Heart right ventricle (tissue), 16 donors: ENCODE measurements around the gene CORO2B. TPM values are rescaled to one million over a fixed set of nuclear protein-coding genes. Genes with fewer than 3 reads are reported as not detected.

Experiments used
- ATAC-seq, 8 donors: fragments of 200-7000 bp; cut with Tn5 transposase; one replicate each; pipeline ENCODE4 v1.9.1; 2020; ENCODE audit warnings: mild to moderate bottlenecking in 8 of 8, moderate library complexity in 8 of 8, moderate number of reproducible peaks in 1 of 8
- DNase-seq, 2 donors: peaks; one replicate each; pipeline ENCODE4 v3.0.0-alpha.2; 2020
- H3K27ac ChIP-seq, 10 donors: fragments of 200-600 bp; sonication (generic) in 2 of 10; one replicate each; pipeline versions ENCODE4 v1.5.0 to v1.8.0; 2020 to 2022; ENCODE audit warnings: mild to moderate bottlenecking in 3 of 10
- H3K27me3 ChIP-seq, 7 donors: fragments of 200-600 bp; one replicate each; pipeline ENCODE4 v1.8.0; 2021 to 2022; ENCODE audit warnings: mild to moderate bottlenecking in 2 of 7
- H3K36me3 ChIP-seq, 9 donors: fragments of 200-600 bp; sonication (generic) in 1 of 9; one replicate each; pipeline versions ENCODE4 v1.5.0 to v1.8.0; 2020 to 2022; ENCODE audit warnings: mild to moderate bottlenecking in 2 of 9
- H3K4me1 ChIP-seq, 9 donors: fragments of 200-600 bp; sonication (generic) in 1 of 9; one replicate each; pipeline versions ENCODE4 v1.5.0 to v1.8.0; 2020 to 2022; ENCODE audit warnings: mild to moderate bottlenecking in 4 of 9
- H3K4me3 ChIP-seq, 10 donors: fragments of 200-600 bp; sonication (generic) in 2 of 10; one replicate each; pipeline versions ENCODE4 v1.5.0 to v1.8.0; 2020 to 2022; ENCODE audit warnings: mild to moderate bottlenecking in 7 of 10, moderate library complexity in 2 of 10
- H3K9me3 ChIP-seq, 11 donors: fragments of 200-600 bp in 10 of 11; sonication (generic) in 2 of 11; one replicate each; pipeline versions ENCODE4 v1.5.0 to v1.8.0; 2013 to 2022; ENCODE audit warnings: mild to moderate bottlenecking in 2 of 11, control low read depth in 1 of 11, moderate library complexity in 1 of 11
- CTCF ChIP-seq, 9 donors: fragments of 200-600 bp; sonication (generic) in 2 of 9; IDR thresholded peaks; one replicate each; pipeline versions ENCODE4 v1.5.0 to v1.8.0; 2021 to 2022; ENCODE audit warnings: antibody characterized with exemption in 9 of 9, mild to moderate bottlenecking in 5 of 9, moderate library complexity in 1 of 9
- whole genome bisulfite sequencing, 2 donors: extraction: QIAGEN DNeasy Blood & Tissue Kit; methylation state at CpG; one replicate each; pipeline ENCODE4 v1.1.7; 2013; ENCODE audit warnings: inconsistent platforms in 1 of 2; 5-methylcytosine and 5-hydroxymethylcytosine counted together
- intact Hi-C, 10 donors: fragments of 100-400 bp; cut with DNase I; formaldehyde crosslinking; loops; one replicate each; pipeline versions ENCODE4 v1.11.1 to v1.14.2; 2022
- polyA plus RNA-seq, 2 donors: library from polyadenylated mRNA; stranded (reverse); fragments of 200-250 nt; gene quantifications; one replicate each; pipeline ENCODE4 v1.2.3, GENCODE V29; 2013
- total RNA-seq, 10 donors: library from RNA; stranded (reverse); fragmentation: NEBNext Ultra II Directional in 3 of 10; extraction: Animal tissue kit (Norgen Biotek cat#: 25700) in 3 of 10; gene quantifications; one replicate each; pipeline versions ENCODE4 v1.2.1 to v1.2.4, GENCODE V29; 2021 to 2023
- donor health status: Arrhythmogenic right ventricular cardiomyopathy.
- donor health status: ischemic (EF 13 %, LVEDD 7.1; RV severe dilation, severe dysfunction).
- donor health status: healthy with polysubstance abuse.
- donor health status: DM: no; HTN: yes; CAD: no.
- donor health status: DM: no; HTN: no; CAD: no.
- donor health status: ischemic (EF 25% LVEDD 6.9; RV normal size, moderate dysfunction).
- donor health status: ischemic (EF 25% LVEDD 5.7; RV mildly dilated, moderate dysfunction).
- donor health status: healthy.
- donor health status: DM: yes; HTN: yes; CAD: no.
- donor health status: Ischemic cardiomyopathy.
- donor health status: ischemic (EF 35%, LVEDD 5.7; RV mildly dilated, moderate dysfunction).
- donor health status: nonischemic (EF 11% LVEDD 7.7; RV severe dilation, severe dysfunction).
- donor health status: DM: yes; HTN: yes; CAD: no.
- donor health status: PGD.
- donor health status: ischemic (EF 29% LVEDD 5.4; RV normal size, mild dysfunction).
- donor health status: nonischemic (EF 23%, LVEDD 6.1; RV moderate dilation, normal function).

Gene CORO2B
- total and polyA plus RNA-seq, 12 donors = 2.6 to 8.1 (median 4.5) TPM

- no peaks in the 10 kb centered on the region for H3K36me3 ChIP-seq
- H3K27ac ChIP-seq = no peak overlapping the region
- DNase-seq = no peak
- intact Hi-C loops = no loop called here
- TF ChIP-seq CTCF (IDR thresholded peaks at IDR 0.05) = no peak
- H3K9me3 ChIP-seq = no peaks in the 10 kb centered on the region
- peaks cover 0 to 8% (median 0%) of the 10 kb centered on the region in 9 donors for H3K4me1 ChIP-seq
- H3K4me3 ChIP-seq = no peak overlapping the region
- WGBS, 2 donors = 76 to 77% methylated on average over 1 of the region's 1 CpG
- no peaks in the 10 kb centered on the region for H3K27me3 ChIP-seq
- ATAC-seq = no peak
Measured at GRCh38 chr15:68764090-68764489, 185.3 kb downstream of the CORO2B start.

- DNase-seq (no peak), ATAC-seq (no peak)
- Histone ChIP-seq H3K9me3 (no peaks in the 10 kb centered on the region), H3K27ac (no peak overlapping the region), H3K27me3 (no peaks in the 10 kb centered on the region), H3K36me3 (no peaks in the 10 kb centered on the region), H3K4me1 (peaks cover 0 to 8% (median 0%) of the 10 kb centered on the region in 9 donors), H3K4me3 (no peak overlapping the region)
- TF ChIP-seq CTCF (IDR thresholded peaks at IDR 0.05) = no peak
- 58 to 62% methylated on average over 11 of the region's 11 CpGs for WGBS, 2 donors
- intact Hi-C loops = no loop called here
Measured at GRCh38 chr15:68765602-68766368, 187.0 kb downstream of the CORO2B start.

- 71 to 75% methylated on average over 4 of the region's 4 CpGs for WGBS, 2 donors
- Histone ChIP-seq H3K9me3 (no peaks in the 10 kb centered on the region), H3K27ac (no peak overlapping the region), H3K4me1 (peaks cover 0 to 8% (median 0%) of the 10 kb centered on the region in 9 donors), H3K36me3 (no peaks in the 10 kb centered on the region), H3K27me3 (no peaks in the 10 kb centered on the region), H3K4me3 (no peak overlapping the region)
- ATAC-seq = no peak
- no peak for DNase-seq
- intact Hi-C loops = no loop called here
- TF ChIP-seq CTCF (IDR thresholded peaks at IDR 0.05) = no peak
Measured at GRCh38 chr15:68767833-68768232, 189.0 kb downstream of the CORO2B start.

GRCh38 chr15:68768321-68768720 is 189.5 kb downstream of the CORO2B start:
- peaks cover 0 to 8% (median 0%) of the 10 kb centered on the region in 9 donors for H3K4me1 ChIP-seq
- H3K36me3 ChIP-seq = no peaks in the 10 kb centered on the region
- DNase-seq (no peak), ATAC-seq (no peak)
- H3K27me3 ChIP-seq = no peaks in the 10 kb centered on the region
- H3K4me3 ChIP-seq = no peak overlapping the region
- intact Hi-C loops = no loop called here
- TF ChIP-seq CTCF (IDR thresholded peaks at IDR 0.05) = no peak
- H3K27ac ChIP-seq = no peak overlapping the region
- 36 to 42% methylated on average over 2 of the region's 2 CpGs for WGBS, 2 donors
- H3K9me3 ChIP-seq = no peaks in the 10 kb centered on the region
